NOMO-1 (cell line): ENCODE measurements around the gene GCH1.
"Not testable (repeated sequence)": the region's sequence is repeated elsewhere in the genome, so short reads cannot be mapped to it uniquely, and the experiment has no call there.

ENCODE experiments used
- DNase-seq, 2 experiments: peaks; one replicate each; lab custom pipeline; 2025; ENCODE audit not compliant: unreplicated experiment in 2 of 2; lab: John Stamatoyannopoulos, UW

Gene GCH1

DNA sequence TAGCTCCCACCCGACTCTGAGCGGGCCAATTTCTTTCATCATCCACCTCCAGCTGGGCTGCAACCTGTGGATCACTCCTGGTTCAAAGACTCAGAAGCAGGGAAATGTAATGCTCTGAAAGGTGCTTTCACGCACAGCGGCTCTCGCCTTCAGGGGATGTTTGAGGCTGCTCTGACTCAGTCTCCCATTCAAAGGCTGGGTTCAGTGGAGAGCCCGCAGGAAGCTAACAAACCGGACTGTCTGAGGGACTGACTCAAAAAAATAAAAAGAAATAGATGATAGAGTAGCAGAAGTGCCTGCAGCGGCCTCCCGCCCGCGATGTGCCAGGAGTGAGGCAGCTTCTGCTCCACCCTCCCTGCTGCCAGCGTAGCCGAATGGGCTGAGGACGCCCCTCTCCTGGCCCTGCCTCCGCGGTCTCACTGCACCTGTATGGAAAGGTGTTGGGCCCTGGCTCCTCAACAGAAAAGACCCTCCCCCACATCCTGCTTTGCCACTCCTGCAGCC, 98.0 kb downstream of the GCH1 start:
- no peak for DNase-seq

- DNase-seq: no peak
These were observed 98.6 kb downstream of the GCH1 start for GRCh38 chr14:54803926-54804537.

- DNase-seq: no peak
These were observed 99.2 kb downstream of the GCH1 start for GRCh38 chr14:54803396-54803795.

DNA sequence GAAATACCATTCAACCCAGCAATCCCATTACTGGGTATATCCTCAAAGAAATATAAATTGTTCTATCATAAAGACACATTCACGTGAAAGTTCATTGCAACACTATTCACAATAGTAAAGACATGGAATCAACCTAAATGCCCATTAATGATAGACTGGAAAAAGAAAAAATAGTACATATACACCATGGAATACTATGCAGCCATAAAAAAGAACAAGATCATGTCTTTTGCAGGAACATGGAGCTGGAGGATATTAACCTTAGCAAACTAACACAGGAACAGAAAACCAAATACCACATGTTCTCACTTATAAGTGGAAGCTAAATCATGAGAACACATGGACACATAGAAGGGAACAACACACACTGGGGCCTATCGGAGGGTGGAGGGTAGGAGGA, 101.1 kb downstream of the GCH1 start:
- DNase-seq: not testable (repeated sequence)

- DNase-seq: no peak
These were observed 104.0 kb downstream of the GCH1 start for GRCh38 chr14:54798465-54799124.

GRCh38 chr14:54797986-54798385, 104.6 kb downstream of the GCH1 start:
- no peak for DNase-seq

DNA sequence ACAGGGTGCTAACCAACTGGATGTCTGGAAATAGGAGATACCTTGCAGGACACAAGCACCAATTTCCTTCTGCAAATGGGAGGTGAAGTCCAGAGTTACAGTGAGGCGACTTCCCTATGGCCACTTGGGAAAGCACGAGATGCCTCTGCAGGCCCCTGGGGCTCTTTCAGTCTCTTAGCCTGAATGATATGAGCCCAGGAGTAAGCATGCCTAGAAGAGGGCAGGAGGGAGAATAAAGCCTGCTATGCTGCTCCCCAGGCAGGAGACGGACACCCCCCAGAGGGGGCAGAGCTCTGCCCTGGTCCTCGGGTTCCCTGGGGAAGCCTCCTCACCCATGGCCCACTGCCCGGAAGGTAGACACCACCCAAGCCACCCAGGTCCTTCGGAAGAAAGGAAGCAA, 105.1 kb downstream of the GCH1 start:
- DNase-seq: no peak

DNA sequence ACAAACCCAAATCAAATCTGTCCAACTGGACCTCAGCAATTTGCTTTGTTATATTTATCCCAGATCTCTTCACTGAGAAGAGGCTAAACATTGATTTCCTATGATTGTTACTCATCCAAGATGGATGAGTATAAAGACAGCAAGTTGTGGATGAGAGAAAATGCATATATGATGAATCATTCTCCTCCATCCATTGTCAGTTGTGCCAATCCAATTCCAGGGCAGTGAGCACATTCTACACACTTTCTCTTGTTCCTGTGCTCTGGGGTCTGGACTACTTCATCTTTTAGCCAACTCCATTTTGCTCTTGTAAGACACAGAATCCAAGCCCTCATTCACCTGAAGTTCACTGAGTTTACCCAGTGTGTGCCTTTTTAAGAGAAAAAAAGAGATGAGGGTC, 105.7 kb downstream of the GCH1 start:
- DNase-seq: no peak

GRCh38 chr14:54794796-54795195, 107.8 kb downstream of the GCH1 start:
- no peak for DNase-seq

DNA sequence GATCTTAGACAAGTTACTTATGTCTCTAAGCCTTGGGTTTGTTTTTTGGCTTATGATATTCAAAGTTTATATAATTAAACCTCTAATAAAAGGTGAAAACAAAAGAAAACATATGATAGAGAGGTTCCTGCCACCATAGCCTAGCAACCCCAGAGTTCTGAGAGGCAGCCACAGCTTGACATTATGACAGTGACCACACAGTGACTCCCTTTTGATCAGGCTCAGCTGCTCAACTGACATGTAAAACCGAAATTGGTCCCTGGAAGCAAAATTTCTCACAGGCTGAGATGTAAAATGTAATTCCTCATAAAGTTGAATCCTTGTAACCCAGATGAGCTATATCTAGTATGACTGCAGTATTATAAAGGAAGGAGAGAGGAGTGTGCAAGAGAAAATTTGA, 108.5 kb downstream of the GCH1 start:
- no peak for DNase-seq

- no peak for DNase-seq
These were observed 110.3 kb downstream of the GCH1 start for GRCh38 chr14:54792288-54792687.
